ENCODE data around the gene UBE2D4.
"Not testable (repeated sequence)": the region's sequence is repeated elsewhere in the genome, so short reads cannot be mapped to it uniquely, and the experiment has no call there.

The UBE2D4 gene

GRCh38 chr7:43925984-43926797 lies at the start of gene UBE2D4:
TSS of gene UBE2D4 (plus strand) at chr7:43926436. CDS start at chr7:43926533, 97 bp downstream.
- peak; percentile 85 for DNase-seq

DNA sequence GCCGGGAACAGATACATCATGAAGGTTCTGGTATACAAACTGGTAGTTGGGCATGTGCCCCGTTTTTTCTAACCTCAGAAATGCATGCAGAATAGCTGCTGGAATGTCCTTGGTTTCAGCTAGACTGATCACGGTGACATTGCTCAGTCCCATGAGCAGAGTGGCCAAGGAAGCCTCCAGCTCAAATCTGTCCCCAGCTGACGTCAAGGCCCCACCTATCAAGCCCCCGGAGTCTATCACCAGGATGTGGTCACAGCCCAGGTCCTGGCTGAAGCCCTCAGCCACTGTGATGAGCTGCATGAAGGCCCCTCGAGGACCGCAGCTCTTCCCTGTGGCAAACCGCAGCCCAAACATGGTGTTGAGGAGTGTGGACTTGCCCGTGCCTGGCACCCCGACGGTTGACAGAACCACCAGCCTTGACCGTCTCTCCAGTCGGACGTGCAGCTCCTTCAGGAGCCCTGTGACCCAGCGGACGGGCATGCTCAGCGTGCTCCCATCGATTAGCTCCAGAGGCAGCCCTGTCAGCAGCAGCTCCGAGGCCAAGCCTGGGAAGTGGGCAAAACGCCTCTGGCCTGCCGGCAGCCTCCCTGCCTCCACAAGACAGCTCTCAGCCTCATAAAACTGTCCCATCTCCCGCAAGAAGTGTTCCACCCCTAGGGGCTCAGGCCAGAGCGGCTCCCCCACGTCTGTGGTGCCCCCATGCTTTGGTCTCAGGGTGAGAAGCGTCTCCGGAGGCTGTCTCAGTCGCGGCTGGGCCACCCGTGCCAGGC lies 49.1 kb upstream of the UBE2D4 start:
- no peak for DNase-seq

GRCh38 chr7:43877968-43878864 lies 48.0 kb upstream of the UBE2D4 start:
- DNase-seq = no peak

GRCh38 chr7:43878867-43879266 lies 47.4 kb upstream of the UBE2D4 start:
- no peak for DNase-seq

GRCh38 chr7:43879477-43879876 lies 46.8 kb upstream of the UBE2D4 start:
- DNase-seq = no peak

GRCh38 chr7:43880596-43880995 lies 45.6 kb upstream of the UBE2D4 start:
- DNase-seq = no peak

DNA sequence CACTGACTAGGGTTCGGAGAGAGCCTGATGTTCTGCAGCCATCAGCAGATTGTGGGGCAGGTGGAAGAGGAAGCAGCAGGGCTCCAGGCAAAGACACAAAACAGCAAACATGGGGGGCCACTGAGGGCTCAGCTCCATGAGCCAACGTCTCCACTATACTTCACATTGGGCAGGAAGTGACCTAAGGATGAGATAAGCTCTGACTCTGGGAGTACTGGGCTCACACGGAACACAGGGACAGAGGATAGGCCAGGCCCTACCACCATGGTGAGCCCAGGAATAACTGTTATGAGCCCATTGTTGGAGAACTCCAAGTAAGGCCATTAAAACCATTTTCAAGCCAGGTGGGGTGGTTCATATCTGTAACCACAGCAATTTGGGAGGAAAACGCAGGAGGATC lies 42.0 kb upstream of the UBE2D4 start:
- no peak for DNase-seq

DNA sequence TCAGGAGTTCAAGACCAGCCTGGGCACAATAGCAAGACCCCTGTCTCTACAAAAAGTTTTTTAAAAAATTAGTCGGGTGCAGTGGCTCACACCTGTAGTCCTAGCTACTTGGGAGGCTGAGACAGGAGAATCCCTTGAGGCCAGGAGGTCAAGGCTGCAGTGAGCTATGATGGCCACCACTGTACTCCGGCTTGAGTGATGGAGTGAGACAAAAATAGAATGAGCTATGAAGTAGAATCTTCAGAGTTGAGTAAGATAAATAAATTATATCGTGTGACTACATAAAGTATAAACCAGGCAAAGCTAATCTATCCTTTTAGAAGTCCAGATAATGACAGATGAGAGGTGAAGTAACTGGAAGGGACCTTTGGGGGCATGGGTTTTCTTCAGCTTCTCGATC lies 41.6 kb upstream of the UBE2D4 start:
- DNase-seq = no peak

DNA sequence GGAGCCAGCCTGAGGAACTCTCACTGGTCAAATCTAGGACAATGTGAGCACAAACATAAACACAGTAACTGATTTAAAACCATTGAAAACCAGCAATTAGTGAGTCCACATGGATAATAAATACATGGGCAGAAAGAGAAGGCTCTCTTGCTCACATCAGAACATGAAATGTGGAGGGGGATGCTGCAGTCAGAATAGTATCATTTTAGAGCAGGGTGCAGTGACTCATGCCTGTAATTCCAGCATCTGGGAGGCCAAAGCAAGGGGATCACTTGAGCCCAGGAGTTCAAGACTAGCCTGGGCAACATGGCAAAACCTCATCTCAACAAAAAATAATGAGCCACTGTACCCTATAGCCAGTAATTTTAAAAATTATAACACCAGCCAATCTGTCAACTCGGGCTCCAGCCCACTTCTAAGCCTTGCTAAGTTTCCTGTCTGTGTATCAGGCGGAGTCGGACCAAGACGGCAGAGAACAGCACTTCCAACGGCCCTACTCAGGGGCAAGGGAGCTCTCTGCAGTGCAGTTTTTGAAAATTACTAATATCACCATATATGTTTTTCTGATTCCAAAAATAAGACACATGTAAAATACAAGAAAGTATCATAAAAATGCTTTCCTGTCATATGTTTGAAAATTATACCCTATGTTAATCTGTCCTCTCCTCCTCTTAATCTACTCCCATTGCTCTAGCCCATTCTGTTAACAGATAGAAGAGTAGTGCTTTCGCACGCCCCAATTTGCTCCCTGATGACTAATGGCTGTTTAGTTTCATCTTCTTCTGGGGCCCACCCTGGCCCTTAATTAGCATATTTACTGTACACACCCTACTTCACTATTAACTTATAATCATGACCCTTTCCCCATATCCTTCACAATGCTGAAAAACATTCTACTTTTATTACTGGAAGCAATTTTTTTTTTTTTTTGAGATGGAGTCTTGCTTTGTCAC lies 37.0 kb upstream of the UBE2D4 start:
- DNase-seq = no peak

GRCh38 chr7:43890468-43890867 lies 35.8 kb upstream of the UBE2D4 start:
- DNase-seq = no peak

- no peak for DNase-seq
These were observed 34.9 kb upstream of the UBE2D4 start for GRCh38 chr7:43891069-43891955.

DNA sequence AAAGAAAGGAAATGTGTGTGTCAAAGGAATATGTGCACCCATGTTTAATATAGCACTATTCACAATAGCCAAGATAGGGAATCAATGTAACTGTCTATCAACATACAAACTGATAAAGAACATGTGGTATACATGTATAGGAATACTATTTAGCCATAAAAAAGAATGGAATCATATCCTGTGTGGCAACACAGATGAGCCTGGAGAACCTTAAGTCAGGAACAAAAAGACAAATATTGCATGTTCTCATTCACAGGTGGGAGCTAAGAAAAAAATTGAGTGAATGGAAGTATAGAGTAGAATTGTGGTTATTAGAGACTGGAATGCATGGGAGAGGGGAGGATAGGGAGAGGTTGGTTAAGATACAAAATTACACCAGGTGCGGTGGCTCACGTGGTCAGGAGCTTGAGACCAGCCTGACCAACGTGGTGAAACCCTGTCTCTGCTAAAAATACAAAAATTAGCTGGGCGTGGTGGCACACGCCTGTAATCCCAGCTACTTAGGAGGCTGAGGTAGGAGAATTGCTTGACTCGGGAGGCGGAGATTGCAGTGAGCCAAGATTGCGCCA lies 30.3 kb upstream of the UBE2D4 start:
- DNase-seq = no peak

DNA sequence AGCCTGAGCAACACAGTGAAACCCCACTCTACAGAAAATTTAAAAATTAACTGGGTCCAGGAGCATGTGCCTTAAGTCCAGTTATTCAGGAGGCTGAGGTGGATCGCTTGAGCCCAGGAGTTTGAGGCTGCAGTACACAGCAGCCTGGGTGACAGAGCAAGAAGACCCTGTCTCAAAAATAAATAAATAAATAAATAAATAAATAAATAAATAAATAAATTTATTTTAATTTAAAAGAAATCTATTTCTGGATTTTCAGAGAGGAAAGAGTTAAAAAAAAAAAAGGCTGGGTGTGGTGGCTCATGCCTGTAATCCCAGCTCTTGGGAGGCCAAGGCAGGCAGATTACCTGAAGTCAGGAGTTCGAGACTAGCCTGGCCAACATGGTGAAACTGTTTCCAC lies 27.7 kb upstream of the UBE2D4 start:
- not testable (repeated sequence) for DNase-seq

- DNase-seq = no peak
These were observed 23.6 kb upstream of the UBE2D4 start for GRCh38 chr7:43902542-43903054.

DNA sequence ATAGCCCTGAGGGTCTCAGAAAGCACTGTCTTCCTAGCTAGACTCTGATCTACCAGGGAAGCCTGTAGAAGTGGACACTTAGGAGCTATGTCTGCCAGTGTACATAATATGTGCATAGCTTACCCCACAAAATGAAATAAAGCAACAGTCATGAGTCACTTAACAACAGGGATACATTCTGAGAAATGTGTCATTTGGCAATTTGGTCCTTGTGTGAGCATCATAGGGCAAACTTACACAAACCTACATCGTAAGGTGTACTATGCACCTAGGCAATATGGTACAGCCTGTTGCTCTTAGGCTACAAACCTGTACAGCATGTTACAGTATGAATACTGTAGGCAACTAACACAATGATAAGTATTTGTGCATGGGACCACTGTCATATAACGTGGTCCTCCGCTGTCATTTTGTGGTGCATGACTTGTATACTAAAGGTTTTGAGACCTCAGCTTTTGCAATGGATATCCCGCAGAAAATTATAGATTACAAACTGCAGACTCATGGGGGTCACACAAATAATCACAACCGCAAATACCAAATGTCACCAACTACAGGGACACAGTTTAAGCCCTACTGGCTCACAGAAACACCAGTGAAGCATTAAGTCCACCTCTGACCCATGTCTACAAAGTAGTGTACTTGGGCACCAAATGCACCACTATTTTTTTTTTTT lies 21.6 kb upstream of the UBE2D4 start:
- no peak for DNase-seq

- DNase-seq = no peak
These were observed 20.9 kb upstream of the UBE2D4 start for GRCh38 chr7:43905209-43905946.

- DNase-seq = peak; percentile 6
These were observed 20.3 kb upstream of the UBE2D4 start for GRCh38 chr7:43905956-43906330.

DNA sequence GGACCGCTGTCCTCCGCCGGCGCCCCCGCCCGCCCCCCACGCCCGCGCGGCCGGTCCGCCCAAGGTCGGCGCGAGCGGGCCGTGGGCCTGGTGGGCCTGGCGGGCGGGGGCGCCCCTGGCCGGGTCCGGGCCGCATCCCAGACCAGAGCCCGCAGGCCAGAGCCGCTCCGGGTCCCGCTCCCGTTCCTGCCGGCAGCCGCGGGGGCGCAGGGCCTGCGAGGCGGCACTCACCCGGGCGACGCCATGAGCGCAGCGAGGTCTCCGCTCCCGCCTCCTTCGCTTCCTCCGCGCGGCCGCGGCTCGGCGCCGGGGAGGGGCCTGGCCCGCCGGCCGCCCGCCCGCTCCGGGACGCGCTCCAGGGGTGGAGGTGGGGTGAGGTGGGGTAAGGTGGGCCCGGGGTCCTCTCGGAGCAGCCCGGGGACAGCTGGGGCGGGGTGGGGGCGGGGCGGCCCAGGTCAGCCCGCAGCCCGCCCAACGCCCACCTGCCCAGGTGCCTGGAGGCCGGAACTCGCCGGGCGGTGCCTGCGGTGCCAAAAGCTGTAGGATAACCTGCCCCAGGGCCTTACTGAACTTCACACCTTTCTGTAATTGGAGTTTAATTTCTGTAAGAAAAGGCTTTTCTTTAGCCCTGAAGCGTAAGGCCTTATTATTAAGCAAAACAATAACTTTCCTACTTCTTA lies 19.8 kb upstream of the UBE2D4 start, which contains the start of gene URGCP:
URGCP (minus strand) TSS at position 266 of the 680 bp plus-strand sequence; CDS start at position 245, 21 bp downstream.
- DNase-seq = peak; percentile 27
